Measurements from ENCODE around the gene ABCC9.

ABCC9 gene

GRCh38 chr12:21774358-21775132 lies 166.7 kb downstream of the ABCC9 start, which contains the start of gene KCNJ8:
KCNJ8 (minus strand) TSS chr12:21774706; CDS start chr12:21773616, 1,090 bp downstream.
- DNase-seq (ENCODE audit: low read depth in 3 of 3): no peak

- no peak for DNase-seq (ENCODE audit: low read depth in 3 of 3)
Measured at GRCh38 chr12:21773806-21774205, 167.4 kb downstream of the ABCC9 start.

GRCh38 chr12:21773263-21773741 lies 167.9 kb downstream of the ABCC9 start:
- no peak for DNase-seq (ENCODE audit: low read depth in 3 of 3)

GRCh38 chr12:21771311-21771710 lies 169.9 kb downstream of the ABCC9 start:
- no peak for DNase-seq (ENCODE audit: low read depth in 3 of 3)

GRCh38 chr12:21769307-21769706 lies 171.9 kb downstream of the ABCC9 start:
- DNase-seq (ENCODE audit: low read depth in 3 of 3): no peak

- no peak for DNase-seq (ENCODE audit: low read depth in 3 of 3)
Measured at GRCh38 chr12:21766403-21766802, 174.8 kb downstream of the ABCC9 start.

GRCh38 chr12:21764950-21765349 lies 176.3 kb downstream of the ABCC9 start:
- no peak for DNase-seq (ENCODE audit: low read depth in 3 of 3)

GRCh38 chr12:21764065-21764464 lies 177.2 kb downstream of the ABCC9 start:
- no peak for DNase-seq (ENCODE audit: low read depth in 3 of 3)

GRCh38 chr12:21763531-21763930 lies 177.7 kb downstream of the ABCC9 start:
- no peak for DNase-seq (ENCODE audit: low read depth in 3 of 3)

- no peak for DNase-seq (ENCODE audit: low read depth in 3 of 3)
Measured at GRCh38 chr12:21759737-21760136, 181.5 kb downstream of the ABCC9 start.

- no peak for DNase-seq (ENCODE audit: low read depth in 3 of 3)
Measured at GRCh38 chr12:21757735-21758134, 183.5 kb downstream of the ABCC9 start.

GRCh38 chr12:21756699-21757098 lies 184.5 kb downstream of the ABCC9 start:
- DNase-seq (ENCODE audit: low read depth in 3 of 3): no peak

- DNase-seq (ENCODE audit: low read depth in 3 of 3): no peak
Measured at GRCh38 chr12:21751517-21751916, 189.7 kb downstream of the ABCC9 start.

Data from stimulated activated CD4-positive, alpha-beta T cell treated with anti-CD3 and anti-CD28 coated beads, TNF-alpha, amount 100 ng/mL, for 48 hours (primary cell).